ENCODE data around the gene TRIM33.

GRCh38 chr1:114359791-114360190, 151.2 kb downstream of the TRIM33 start:
- TF ChIP-seq YY1 (IDR thresholded peaks at IDR 0.05; ENCODE audit: extremely low read depth, insufficient replicate concordance, low read depth, low read length) (no peak), POLR2AphosphoS5 (IDR thresholded peaks at IDR 0.05; ENCODE audit: low read depth, low read length) (no peak), ELF1 (IDR thresholded peaks at IDR 0.05; ENCODE audit: borderline replicate concordance, low read depth) (no peak), SIN3A (IDR thresholded peaks at IDR 0.05; ENCODE audit: low read depth) (no peak), EZH2phosphoT487 (IDR thresholded peaks at IDR 0.05; ENCODE audit: borderline replicate concordance) (no peak), SRF (IDR thresholded peaks at IDR 0.05; ENCODE audit: low read depth) (no peak), POLR2A (IDR thresholded peaks at IDR 0.05; ENCODE audit: borderline replicate concordance, extremely low read depth, insufficient read depth, insufficient read length) (no peak), EZH2 (IDR thresholded peaks at IDR 0.05) (no peak), EGR1 (IDR thresholded peaks at IDR 0.05; ENCODE audit: low read depth) (no peak)
- TF ChIP-seq, protein P1, sequence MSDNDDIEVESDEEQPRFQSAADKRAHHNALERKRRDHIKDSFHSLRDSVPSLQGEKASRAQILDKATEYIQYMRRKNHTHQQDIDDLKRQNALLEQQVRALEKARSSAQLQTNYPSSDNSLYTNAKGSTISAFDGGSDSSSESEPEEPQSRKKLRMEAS (IDR thresholded peaks at IDR 0.05) = no peak
- TF ChIP-seq, protein P2, sequence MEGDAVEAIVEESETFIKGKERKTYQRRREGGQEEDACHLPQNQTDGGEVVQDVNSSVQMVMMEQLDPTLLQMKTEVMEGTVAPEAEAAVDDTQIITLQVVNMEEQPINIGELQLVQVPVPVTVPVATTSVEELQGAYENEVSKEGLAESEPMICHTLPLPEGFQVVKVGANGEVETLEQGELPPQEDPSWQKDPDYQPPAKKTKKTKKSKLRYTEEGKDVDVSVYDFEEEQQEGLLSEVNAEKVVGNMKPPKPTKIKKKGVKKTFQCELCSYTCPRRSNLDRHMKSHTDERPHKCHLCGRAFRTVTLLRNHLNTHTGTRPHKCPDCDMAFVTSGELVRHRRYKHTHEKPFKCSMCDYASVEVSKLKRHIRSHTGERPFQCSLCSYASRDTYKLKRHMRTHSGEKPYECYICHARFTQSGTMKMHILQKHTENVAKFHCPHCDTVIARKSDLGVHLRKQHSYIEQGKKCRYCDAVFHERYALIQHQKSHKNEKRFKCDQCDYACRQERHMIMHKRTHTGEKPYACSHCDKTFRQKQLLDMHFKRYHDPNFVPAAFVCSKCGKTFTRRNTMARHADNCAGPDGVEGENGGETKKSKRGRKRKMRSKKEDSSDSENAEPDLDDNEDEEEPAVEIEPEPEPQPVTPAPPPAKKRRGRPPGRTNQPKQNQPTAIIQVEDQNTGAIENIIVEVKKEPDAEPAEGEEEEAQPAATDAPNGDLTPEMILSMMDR (IDR thresholded peaks at IDR 0.05 in 2 of 3, conservative IDR thresholded peaks at IDR 0.05 in 1 of 3; ENCODE audit: borderline replicate concordance in 1 of 3, insufficient read depth in 1 of 3, low read depth in 2 of 3, low read length in 2 of 3) = no peak
- TF ChIP-seq, protein P3, sequence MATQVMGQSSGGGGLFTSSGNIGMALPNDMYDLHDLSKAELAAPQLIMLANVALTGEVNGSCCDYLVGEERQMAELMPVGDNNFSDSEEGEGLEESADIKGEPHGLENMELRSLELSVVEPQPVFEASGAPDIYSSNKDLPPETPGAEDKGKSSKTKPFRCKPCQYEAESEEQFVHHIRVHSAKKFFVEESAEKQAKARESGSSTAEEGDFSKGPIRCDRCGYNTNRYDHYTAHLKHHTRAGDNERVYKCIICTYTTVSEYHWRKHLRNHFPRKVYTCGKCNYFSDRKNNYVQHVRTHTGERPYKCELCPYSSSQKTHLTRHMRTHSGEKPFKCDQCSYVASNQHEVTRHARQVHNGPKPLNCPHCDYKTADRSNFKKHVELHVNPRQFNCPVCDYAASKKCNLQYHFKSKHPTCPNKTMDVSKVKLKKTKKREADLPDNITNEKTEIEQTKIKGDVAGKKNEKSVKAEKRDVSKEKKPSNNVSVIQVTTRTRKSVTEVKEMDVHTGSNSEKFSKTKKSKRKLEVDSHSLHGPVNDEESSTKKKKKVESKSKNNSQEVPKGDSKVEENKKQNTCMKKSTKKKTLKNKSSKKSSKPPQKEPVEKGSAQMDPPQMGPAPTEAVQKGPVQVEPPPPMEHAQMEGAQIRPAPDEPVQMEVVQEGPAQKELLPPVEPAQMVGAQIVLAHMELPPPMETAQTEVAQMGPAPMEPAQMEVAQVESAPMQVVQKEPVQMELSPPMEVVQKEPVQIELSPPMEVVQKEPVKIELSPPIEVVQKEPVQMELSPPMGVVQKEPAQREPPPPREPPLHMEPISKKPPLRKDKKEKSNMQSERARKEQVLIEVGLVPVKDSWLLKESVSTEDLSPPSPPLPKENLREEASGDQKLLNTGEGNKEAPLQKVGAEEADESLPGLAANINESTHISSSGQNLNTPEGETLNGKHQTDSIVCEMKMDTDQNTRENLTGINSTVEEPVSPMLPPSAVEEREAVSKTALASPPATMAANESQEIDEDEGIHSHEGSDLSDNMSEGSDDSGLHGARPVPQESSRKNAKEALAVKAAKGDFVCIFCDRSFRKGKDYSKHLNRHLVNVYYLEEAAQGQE (IDR thresholded peaks at IDR 0.05; ENCODE audit: low read depth) = no peak
